GM19455 (cell line): ENCODE results near the gene GPC5.

ENCODE experiments used
- ATAC-seq: cut with Tn5 transposase; IDR thresholded peaks from one replicate; pipeline ENCODE4 v1.9.1; 2021; ENCODE audit not compliant: unreplicated experiment

Gene GPC5

DNA sequence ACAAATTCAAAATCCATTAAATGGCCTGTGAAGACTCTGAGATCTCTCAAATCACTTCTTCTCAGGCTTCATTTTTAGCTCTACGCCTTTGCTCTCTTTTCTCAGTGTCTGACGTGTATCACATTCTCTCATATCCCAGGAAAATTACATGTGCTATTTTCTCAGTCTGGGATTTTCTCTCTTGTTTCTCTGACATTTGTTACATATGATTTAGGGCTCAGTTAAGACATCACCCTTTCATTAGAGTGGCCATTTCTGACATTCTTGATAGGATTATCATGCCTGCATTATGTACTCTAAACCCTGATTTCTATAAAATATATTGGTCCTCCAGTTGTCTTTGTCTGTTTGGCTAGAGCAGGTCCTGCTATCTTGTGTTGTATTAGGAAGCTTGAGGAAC lies 136.6 kb downstream of the GPC5 start:
- ATAC-seq: no peak

DNA sequence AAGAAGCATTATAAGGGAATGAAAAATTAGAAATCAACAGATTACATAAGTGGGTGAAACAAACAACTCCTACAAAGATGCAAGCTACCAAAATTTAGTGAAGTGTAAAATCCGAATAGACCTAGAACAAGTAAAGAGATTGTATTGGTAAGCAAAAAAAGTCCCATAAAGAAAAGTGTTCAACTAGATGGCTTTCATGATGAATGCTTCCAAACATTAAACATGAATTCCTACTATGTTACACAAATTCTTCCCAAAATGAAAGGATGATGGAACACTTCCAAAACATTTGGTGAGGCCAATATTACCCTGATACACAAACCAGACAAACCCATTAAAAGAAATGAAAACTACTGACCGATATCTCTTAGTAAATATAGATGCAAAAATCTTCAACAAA lies 139.0 kb downstream of the GPC5 start:
- ATAC-seq: no peak

DNA sequence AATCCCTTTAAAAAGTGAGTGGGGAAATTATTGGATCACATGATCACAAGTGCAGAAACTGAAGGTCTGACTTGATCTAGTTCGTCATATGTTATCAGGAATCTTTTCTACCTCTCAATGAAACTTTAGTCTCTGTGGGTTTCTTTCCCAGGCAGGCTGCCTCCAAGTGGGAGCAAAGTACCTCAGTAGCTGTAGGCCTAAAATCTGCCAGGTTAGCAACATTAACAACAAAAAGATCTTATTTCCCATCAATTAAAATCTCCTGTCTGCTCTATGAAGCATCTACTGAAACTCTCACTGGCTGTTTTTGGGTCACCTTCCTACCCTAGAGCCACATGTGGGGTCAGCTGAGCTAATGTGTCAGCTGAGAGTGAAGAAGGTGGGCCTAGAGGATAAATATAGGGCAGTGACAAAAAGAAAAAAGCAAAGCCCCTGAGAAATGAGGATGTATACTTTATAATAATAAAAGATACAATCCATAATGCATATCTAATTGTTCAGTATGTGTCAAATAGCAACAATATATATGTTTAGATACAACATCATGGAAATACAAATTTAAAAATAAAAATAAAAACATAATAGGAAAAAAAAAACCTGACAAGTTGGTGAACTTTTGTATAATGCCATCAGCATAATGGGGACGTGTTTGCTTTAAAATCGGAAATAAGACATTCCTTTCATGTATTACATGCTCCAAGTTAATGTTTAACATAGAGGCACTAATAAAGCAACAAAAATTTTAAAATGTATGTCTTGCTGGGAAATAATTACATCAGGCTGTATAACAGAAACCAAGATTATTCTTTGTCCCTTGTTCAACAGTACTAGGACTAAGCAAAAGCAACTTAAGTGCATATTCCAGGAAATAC lies 141.1 kb downstream of the GPC5 start:
- ATAC-seq: no peak

DNA sequence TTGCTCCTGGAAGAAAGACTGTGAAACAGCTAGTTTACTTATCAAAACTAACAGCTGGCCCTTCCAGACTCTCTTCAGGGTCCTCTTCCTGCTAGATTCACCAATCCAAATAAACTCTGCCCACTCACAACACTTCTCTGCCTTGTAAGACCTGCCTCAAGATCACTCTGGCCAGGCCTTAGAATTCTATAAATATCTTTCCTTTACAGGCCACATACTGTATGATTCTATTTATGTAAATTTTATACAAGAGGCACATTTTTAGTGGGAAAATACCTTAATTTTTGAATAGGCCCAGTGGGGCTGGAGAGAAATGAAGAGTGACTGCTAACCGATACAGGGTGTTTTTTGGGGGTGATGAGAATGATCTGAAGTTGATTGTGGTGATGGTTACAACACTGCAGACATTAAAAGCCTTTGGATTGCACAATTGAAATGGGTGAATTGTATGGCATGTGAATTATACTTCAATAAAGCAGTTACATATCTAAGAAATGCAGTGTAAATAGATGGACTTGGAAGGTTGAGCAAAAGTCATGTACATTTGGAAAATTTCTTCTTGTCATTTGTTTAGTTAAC lies 141.8 kb downstream of the GPC5 start:
- no peak for ATAC-seq

DNA sequence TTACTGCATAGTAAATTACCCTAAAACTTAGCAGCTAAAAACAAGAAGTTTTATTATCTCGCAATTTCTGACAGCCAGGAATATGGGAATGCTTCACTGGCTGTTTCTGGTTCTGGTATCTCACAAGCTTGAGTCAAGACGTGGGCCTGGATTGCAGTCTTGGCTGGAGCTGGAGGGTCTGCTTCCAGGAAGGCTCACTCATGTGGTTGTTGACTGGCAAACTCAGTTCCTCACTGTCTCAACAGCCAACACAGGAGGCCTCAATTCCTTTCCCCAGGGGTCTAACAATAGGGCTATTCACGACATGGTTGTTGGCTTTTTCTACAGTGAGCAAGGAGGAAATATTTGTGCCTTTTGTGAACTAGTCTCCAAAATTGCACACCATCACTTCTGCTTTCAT lies 146.3 kb downstream of the GPC5 start:
- ATAC-seq: no peak

DNA sequence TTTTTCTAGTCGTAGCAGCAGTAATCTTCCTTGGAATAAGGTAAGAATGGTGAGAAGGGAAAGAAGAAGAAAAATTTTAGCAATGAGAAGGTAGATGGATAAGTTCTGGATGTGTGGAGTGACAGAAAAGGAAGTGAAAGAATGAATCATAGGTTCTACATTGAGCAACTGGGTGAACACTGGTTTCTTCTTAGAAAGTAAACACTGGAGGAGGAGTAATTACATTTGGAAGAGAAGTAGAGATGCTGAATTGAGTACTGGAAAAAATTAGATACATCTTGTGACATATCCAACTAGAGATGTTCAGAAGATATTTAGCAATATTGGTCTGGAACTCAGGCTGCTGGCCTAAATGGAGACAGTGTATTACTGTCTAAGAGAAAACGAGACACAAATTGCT lies 148.5 kb downstream of the GPC5 start:
- ATAC-seq: no peak

DNA sequence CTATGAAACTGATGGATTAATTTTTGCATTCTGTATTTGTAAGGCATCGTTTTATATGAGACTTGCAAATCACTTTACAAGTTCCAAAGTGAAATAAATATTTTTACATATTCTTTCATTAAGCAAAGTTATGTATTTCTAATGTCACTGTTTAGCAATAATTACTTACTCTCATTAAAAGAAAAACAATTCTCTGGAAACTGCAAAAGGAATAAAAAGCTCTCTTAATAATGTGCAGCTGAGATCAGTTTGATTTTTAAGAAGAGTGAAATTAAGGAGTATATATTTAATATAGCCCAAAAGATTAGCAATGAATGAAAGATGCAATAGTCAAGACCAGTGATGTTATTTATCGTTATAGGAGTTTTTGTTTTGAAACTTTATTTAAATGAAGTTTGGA lies 155.2 kb downstream of the GPC5 start:
- no peak for ATAC-seq

DNA sequence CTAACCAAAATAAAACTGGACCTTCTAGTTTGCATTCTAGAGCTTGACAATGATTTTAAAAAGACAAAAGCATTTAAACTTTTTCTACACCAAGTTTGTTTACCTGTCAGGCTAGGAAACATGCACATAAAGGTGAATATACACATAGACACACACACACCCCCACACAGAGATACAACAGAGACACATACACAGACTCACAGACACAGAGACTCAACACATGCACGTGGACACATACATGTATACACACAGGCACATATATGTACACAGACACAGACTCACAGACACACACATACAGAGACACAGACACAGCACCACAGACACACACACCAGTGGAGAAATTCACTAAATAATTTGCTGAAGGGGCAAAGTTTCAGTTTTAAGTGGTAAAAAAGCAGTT lies 155.7 kb downstream of the GPC5 start:
- ATAC-seq: no peak

DNA sequence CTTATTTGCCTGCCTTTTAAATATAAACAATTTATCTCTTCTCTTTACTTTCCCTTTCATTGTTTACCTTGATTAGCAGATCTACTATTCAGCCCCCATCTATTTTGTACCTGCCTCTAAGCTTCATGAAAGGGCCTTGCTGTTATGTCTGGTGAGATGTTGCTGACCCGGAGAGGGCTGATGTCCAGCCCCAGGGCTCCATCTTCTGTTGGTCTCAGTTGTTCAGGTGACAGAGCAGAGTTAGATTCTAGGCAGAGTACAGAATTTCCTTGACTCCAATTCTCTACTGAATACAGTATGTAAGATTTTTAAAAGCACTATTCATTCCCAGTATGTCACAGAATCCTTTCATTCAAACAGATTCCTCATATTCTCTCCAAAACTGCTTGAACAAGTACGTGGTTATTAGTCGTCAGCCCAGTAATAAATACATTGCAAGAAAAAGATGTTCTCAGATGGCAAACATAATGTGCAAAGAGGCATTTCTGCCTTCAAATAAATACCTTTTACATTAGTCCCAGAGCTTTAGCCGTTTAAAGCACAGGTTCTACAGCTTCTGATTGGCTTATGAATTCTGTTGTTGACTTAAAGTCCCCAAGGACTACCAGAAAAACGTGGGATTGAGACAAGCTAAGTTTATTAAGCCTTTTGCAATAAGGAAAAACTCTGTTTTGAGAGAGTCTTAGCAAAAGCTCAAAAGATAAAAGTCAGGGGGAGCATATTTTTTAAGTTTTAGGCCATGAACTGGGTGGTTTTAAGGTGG lies 159.1 kb downstream of the GPC5 start:
- ATAC-seq: no peak

DNA sequence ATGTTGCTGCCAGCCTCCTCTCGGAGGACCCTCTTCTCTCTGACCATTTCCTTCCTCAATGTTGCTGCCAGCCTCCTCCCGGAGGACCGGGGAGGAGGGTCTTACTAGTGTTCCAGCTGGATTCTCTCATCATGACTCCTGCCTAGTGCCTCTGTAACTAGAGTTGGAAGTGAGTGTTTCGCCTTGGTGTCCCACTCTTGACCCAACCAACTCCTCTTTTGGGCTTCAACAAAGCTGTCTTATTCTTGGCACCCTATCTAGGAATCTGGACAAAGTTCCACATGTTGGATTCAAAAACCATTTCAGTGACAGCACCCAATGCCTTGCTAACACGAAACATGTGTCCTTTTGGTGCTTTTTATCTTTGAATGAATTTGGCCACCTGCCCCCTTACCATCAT lies 165.4 kb downstream of the GPC5 start:
- no peak for ATAC-seq

DNA sequence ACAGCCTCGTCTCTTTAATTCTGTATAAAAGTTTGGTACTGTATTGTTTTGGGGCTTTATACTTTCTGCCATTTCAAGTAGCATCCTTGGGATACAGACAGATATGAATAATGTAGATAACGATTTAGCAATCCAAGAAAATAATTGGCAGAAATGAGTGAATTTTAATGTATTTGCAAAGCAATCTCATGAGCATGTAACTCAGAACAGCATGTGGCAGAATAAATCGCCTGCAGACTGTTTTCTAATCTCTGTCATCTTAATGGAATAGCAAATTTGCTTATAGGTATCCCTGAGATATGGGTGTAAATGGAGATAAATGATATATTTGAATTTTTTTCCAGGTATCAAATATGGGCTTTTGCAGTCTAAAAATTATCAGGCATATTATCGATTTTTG lies 166.0 kb downstream of the GPC5 start:
- ATAC-seq: no peak

DNA sequence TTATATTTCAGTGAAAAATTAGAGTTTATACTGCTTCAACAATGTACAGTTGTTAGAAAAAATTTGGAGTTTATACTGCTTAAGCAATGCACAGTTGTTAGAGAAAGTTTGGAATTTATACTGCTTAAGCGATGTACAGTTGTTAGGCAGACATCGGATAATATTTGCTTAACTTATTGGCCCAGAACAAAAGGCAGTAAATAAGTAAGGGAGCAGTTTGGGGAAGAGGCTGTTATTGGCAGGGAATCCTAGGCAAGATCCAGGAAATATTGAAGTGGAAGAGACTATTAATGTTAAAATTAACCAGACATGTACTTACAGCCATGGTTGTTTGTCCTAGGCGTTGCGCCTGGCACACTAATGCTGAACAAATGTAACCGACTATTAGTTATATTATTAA lies 166.9 kb downstream of the GPC5 start:
- ATAC-seq: no peak

DNA sequence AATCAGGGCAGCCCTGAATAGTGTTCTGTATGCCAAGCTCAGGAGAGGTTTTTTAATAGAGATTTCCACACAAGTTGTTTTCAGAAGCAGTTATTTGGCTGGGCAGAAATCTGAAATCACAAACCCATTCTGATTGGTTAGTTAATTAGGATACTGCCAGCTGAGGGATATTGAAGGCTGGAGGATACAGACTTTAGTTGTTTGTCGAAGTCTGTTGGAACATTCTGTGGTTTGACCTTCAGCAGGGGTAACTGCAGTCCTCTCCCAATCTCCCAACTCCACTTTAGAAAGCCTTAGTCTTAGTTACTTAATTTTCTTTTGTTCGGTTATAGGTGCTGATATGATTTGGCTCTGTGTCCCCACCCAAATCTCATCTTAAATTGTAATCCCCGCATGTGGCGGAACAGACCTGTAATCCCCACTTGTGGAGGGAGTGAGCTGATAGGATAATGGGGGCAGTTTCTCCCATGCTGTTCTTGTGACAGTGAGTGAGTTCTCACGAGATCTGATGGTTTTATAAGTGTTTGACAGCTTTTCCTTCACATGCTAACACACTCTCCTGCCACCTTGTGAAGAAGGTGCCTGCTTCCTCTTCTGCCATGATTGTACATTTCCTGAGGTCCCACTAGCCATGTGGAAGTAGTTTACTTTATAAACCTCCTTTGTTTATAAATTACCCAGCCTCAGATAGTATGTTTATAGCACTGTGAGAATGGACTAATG lies 169.2 kb downstream of the GPC5 start:
- no peak for ATAC-seq

DNA sequence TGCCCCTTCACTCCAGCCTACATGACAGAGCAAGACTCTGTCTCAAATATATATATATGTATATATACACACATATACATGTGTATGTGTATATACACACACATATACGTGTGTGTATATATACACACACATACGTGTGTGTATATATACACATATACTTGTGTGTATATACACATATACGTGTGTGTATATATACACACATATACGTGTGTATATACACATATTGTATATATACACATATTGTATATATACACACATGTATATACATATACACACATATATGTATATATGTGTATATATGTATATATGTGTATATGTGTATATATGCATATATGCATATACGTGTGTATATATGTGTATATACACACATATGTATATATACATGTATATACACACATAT lies 173.3 kb downstream of the GPC5 start:
- no peak for ATAC-seq

DNA sequence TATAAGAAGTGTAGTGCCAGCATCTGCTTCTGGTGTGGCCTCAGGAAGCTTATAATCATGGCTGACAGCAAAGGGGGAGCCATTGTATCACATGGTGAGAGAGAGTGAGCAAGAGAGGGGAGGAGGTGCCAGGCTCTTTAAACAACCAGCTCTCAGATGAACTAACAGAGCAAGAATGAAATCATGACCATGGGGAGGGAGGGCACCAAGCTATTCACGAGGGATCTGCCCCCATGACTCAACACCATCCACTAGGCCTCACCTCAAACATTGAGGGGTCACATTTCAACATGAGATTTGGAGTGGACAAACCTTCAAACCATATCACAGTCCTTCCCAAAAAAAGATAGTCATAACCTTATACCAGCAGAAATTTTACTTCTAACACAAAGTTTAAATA lies 174.0 kb downstream of the GPC5 start:
- no peak for ATAC-seq

DNA sequence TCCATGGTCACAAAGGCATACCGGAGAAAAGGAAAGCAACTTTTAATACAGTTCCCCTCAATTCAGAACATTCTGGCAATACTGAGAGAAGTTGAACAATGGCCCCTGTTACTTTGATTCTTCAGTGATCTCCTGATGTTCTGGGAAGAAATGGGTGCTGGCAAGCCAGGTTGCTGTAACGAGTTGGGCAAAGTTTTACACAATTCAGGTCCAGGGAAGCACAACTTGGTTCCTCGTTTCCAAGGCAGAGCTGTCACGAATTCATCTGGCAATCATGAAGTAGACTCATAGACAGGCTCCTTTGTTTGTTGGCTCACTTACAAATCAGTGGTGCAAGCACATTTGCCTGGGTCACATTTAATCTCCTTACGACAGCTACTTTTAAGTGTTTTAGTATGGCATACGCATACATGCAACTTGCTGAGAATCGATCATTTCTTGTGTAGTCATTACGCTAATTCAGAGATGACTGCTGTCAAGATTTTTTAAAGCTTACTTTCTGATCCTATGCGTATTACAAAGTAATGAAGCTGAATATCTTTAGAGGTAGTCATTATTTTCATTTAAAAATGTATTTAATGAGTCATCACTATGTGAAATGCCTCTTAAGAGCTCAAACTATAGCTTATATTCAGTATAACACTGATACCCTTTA lies 174.7 kb downstream of the GPC5 start:
- no peak for ATAC-seq

DNA sequence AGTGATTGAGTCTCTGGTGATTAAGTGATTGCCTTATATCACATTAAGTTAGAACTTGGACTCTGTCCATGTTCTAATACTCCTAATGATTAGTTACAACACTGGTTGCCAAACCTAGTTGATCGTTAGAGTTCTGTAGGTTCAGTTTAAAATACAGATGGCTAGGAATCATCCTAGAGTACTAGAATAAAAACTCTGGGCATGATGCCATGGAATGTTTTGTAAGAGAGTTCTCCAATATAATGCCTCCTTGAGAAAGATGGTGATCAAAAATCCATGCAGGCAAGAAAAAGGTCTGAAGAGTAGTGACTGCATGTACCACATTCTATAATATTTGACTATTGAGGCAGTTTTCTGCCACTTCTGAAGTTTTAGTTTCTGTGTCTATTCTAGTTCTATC lies 176.3 kb downstream of the GPC5 start:
- ATAC-seq: no peak

DNA sequence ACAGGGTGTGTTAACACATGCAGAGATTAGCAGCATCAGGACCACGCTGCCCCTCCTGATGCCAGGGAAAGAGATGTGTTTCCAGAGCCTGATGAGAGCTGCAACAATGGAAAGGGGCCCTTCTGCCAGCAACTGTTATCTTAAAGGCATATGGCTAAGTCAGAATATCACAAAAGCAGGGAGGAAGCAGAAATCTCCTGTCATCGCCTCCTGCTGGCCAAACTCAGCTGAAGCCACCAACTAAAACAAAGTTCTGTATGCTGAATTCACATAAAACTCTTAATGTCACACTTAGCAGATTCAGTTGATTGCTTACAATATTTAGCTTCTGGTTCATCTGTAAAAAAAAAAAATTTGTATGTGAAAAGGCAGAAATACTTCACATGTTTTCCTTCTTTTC lies 178.2 kb downstream of the GPC5 start:
- no peak for ATAC-seq

DNA sequence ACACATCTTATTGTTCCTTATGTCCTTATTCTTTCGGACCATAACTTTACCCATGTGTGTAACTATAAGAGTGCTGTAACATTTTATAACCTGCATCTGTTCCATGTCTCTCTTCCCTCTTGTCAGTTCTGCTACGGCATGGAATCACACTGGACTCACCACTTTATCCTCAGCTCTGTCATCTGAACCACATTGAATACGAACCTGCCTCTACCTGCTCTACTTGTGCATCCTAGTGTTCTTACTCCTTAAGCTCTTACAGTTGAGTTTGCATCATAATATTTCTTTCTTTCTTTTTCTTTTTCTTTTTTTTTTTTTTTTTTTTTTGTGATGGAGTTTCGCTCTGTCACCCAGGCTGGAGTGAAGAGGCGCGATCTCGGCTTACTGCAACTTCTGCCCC lies 180.9 kb downstream of the GPC5 start:
- no peak for ATAC-seq

DNA sequence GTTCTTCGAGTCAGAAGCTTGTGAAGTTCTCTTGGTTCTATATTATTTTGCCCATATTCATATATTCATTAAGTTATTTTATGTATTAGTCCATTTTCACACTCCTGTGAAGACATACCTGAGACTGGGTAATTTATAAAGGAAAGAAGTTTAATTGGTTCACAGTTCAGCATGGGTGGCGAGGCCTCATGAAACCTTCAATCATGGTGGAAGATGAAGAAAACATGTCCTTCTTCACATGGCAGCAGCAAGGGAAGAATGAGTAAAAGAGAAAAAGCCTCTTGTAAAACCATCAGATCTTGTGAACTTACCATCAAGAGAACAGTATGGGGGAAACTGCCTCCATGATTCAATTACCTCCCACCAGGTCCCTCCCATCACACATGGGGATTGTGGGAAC lies 182.3 kb downstream of the GPC5 start:
- ATAC-seq: no peak

DNA sequence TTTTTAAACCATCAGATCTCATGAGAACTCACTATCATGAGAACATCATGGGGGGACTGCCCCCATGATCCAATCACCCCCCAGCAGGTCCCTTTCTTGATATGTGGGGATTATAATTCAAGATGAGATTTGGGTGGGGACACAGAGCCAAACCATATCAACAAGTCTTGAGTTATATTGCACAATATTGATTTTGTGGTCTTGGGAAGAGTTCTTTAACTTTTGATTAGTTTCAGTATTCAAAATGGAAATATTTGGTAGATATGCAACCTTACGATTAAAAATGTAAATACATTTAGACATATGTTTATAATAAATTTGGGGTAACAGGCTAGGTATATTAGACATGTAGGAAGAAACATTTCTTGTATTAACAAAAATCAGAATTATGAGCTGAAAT lies 188.2 kb downstream of the GPC5 start:
- no peak for ATAC-seq
